ENCODE measurements around the gene ATF7. TPM values are rescaled to one million over a fixed set of nuclear protein-coding genes. Genes with fewer than 3 reads are reported as not detected.

Gene ATF7
- total and polyA plus RNA-seq, 2 donors (not counting 1 experiment from before 2014, with no cell fraction given) = 15.7 to 42.2 TPM

DNA sequence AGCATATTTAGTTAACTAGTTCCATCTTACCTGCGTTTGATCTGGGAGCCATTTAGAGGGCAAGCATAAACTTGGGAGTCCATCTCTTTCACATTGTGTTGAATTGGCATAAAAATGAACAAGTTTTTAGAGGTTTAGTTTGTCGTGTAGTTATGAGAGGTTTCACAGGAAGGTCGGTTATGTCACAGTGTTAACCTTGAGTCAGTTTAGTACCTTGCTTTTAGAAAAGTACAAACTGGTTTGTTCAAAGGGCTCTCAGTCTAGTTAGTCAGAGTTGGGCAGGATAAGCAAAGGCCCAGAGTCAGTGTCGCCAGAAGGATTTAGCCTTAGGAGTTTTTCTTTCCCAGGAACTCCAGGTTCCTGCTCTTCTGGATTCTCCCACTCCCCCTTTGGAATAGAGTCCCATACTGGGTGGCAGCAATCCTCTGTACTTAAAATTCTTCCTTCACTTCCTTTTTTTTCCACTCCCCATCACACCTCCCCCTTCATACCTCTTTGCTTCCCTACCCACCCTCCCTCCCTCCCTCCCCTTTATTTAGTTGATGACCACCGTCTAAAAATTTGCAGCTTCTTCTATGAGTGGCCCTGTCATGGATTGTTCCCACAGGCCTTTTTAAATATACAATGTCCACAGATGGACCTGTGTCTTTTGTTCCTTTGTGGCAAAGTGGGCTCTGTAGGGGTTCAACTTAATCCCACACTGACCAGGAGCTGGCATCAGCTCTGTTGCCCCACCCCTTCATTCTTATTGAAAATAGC lies 162.2 kb downstream of the ATF7 start:
- Histone ChIP-seq H3K36me3 (replicated peaks in 1 of 2; ENCODE audit: control extremely low read depth in 1 of 2, control insufficient read depth in 1 of 2, extremely low read depth in 1 of 2, insufficient read depth in 2 of 2, low read length in 1 of 2) (peaks cover 16 to 100% of the 10 kb centered on the region in 2 experiments), H3K9ac (ENCODE audit: low read length) (no peak overlapping the region), H3K4me1 (ENCODE audit: control insufficient read depth in 2 of 2, insufficient read depth in 2 of 2, low read length in 2 of 2) (no peaks in the 10 kb centered on the region), H3K4me2 (replicated peaks; ENCODE audit: low read depth, low read length, poor library complexity, severe bottlenecking) (no peak overlapping the region), H2AFZ (ENCODE audit: insufficient read depth, low read depth, low read length, poor library complexity, severe bottlenecking) (no peak overlapping the region), H3K4me3 (ENCODE audit: control extremely low read depth in 1 of 5, extremely low read depth in 1 of 5, insufficient read depth in 1 of 5, low read depth in 2 of 5, low read length in 4 of 5) (no peak overlapping the region), H3K9me3 (ENCODE audit: control extremely low read depth in 1 of 3, control insufficient read depth in 2 of 3, insufficient read depth in 1 of 3, low read length in 2 of 3) (no peaks in the 10 kb centered on the region), H3K79me2 (ENCODE audit: control insufficient read depth, insufficient read depth, low read length) (peaks cover 90% of the 10 kb centered on the region), H4K20me1 (ENCODE audit: control insufficient read depth, insufficient read depth, low read length, poor library complexity, severe bottlenecking) (peaks cover 99% of the 10 kb centered on the region), H3K27me3 (replicated peaks in 1 of 4; ENCODE audit: control extremely low read depth in 1 of 4, control insufficient read depth in 3 of 4, insufficient read depth in 4 of 4, low read length in 3 of 4) (no peaks in the 10 kb centered on the region), H3K27ac (ENCODE audit: low read length in 2 of 2) (no peak overlapping the region)
- no peaks in the 10 kb centered on the region for H3K27me3 Mint-ChIP-seq
- ChIA-PET POLR2A (interaction anchor here (1.0 kb wide), 1 partner anchor 84 kb away, joined by 5 read pairs; the partner anchor contains the start of gene SP1), CTCF (interaction anchor here (0.6 to 1.6 kb wide), 3 partner anchors 12 to 55 kb away, joined by 3 to 6 read pairs (median 5); no protein-coding TSS in a partner anchor)
- TF ChIP-seq EZH2 (IDR thresholded peaks at IDR 0.05; ENCODE audit: borderline replicate concordance, insufficient read depth, low read depth, low read length, poor library complexity, severe bottlenecking) = no peak
- TF ChIP-seq, protein P1, sequence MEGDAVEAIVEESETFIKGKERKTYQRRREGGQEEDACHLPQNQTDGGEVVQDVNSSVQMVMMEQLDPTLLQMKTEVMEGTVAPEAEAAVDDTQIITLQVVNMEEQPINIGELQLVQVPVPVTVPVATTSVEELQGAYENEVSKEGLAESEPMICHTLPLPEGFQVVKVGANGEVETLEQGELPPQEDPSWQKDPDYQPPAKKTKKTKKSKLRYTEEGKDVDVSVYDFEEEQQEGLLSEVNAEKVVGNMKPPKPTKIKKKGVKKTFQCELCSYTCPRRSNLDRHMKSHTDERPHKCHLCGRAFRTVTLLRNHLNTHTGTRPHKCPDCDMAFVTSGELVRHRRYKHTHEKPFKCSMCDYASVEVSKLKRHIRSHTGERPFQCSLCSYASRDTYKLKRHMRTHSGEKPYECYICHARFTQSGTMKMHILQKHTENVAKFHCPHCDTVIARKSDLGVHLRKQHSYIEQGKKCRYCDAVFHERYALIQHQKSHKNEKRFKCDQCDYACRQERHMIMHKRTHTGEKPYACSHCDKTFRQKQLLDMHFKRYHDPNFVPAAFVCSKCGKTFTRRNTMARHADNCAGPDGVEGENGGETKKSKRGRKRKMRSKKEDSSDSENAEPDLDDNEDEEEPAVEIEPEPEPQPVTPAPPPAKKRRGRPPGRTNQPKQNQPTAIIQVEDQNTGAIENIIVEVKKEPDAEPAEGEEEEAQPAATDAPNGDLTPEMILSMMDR (IDR thresholded peaks at IDR 0.05) = no peak
- H3K4me3 Mint-ChIP-seq = no peak overlapping the region
- peaks cover 8% of the 10 kb centered on the region for H3K4me1 Mint-ChIP-seq
- intact Hi-C loops (cut with micrococcal nuclease) = no loop called here
- no peak overlapping the region for H3K27ac Mint-ChIP-seq
- ATAC-seq (ENCODE audit: low read depth) = no peak
- DNase-seq = no peak
- H3K9me3 Mint-ChIP-seq (ENCODE audit: insufficient read depth) = no peaks in the 10 kb centered on the region
- WGBS (ENCODE audit: insufficient coverage) = 72% methylated on average over 3 of the region's 5 CpGs

DNA sequence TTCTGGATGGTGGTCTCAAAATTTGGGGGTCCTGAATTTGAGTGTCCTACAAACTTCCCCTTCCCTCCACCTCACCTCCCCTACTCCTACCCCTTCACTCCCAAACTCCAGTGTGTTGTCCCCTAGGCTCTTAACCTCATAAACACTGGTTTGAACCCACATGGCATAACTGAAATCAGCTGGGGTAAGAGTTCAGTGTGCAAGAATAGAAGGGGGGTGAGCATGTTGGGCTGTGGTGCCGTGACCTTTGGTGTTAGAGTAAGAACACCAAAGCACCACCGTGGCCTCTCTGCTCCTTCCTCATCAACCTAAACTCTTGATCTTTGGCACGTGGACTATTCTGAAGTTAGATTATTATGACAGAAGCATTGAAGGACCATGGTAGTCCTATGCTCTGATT lies 163.2 kb downstream of the ATF7 start:
- H3K4me1 ChIP-seq (ENCODE audit: control insufficient read depth in 2 of 2, insufficient read depth in 2 of 2, low read length in 2 of 2) = no peaks in the 10 kb centered on the region
- Mint-ChIP-seq H3K27me3 (no peaks in the 10 kb centered on the region), H3K4me3 (no peak overlapping the region), H3K9me3 (ENCODE audit: insufficient read depth) (no peaks in the 10 kb centered on the region), H3K27ac (no peak overlapping the region), H3K4me1 (peaks cover 8% of the 10 kb centered on the region)
- WGBS (ENCODE audit: insufficient coverage) = no CpG with 5 or more reads among the region's 3 CpGs
- no peaks in the 10 kb centered on the region for H3K9me3 ChIP-seq (ENCODE audit: control extremely low read depth in 1 of 3, control insufficient read depth in 2 of 3, insufficient read depth in 1 of 3, low read length in 2 of 3)
- peaks cover 98% of the 10 kb centered on the region for H4K20me1 ChIP-seq (ENCODE audit: control insufficient read depth, insufficient read depth, low read length, poor library complexity, severe bottlenecking)
- H2AFZ ChIP-seq (ENCODE audit: insufficient read depth, low read depth, low read length, poor library complexity, severe bottlenecking) = no peak overlapping the region
- DNase-seq (no peak), ATAC-seq (ENCODE audit: low read depth) (no peak)
- H3K4me3 ChIP-seq (ENCODE audit: control extremely low read depth in 1 of 5, extremely low read depth in 1 of 5, insufficient read depth in 1 of 5, low read depth in 2 of 5, low read length in 4 of 5) = no peak overlapping the region
- H3K27me3 ChIP-seq (replicated peaks in 1 of 4; ENCODE audit: control extremely low read depth in 1 of 4, control insufficient read depth in 3 of 4, insufficient read depth in 4 of 4, low read length in 3 of 4) = no peaks in the 10 kb centered on the region
- H3K36me3 ChIP-seq (replicated peaks in 1 of 2; ENCODE audit: control extremely low read depth in 1 of 2, control insufficient read depth in 1 of 2, extremely low read depth in 1 of 2, insufficient read depth in 2 of 2, low read length in 1 of 2) = peaks cover 10 to 99% of the 10 kb centered on the region in 2 experiments
- intact Hi-C loops (cut with micrococcal nuclease) = no loop called here
- ChIA-PET CTCF (no interaction called here), POLR2A (no interaction called here)
- no peak overlapping the region for H3K27ac ChIP-seq (ENCODE audit: low read length in 2 of 2)
- no peak for TF ChIP-seq EZH2 (IDR thresholded peaks at IDR 0.05; ENCODE audit: borderline replicate concordance, insufficient read depth, low read depth, low read length, poor library complexity, severe bottlenecking)
- TF ChIP-seq, protein P1 (IDR thresholded peaks at IDR 0.05) = no peak
- no peak overlapping the region for H3K9ac ChIP-seq (ENCODE audit: low read length)
- peaks cover 91% of the 10 kb centered on the region for H3K79me2 ChIP-seq (ENCODE audit: control insufficient read depth, insufficient read depth, low read length)
- H3K4me2 ChIP-seq (replicated peaks; ENCODE audit: low read depth, low read length, poor library complexity, severe bottlenecking) = no peak overlapping the region

Data from B cell (primary cell).